Ramos (cell line): ENCODE data around the gene JAG1.

Experiments used
- in situ Hi-C: fragments of 300-500 bp; cut with MboI; formaldehyde crosslinking; loops from one replicate; pipeline ENCODE4 v1.14.3; 2022; ENCODE audit warnings: low sequenced_read_pairs; ENCODE audit not compliant: unreplicated experiment

The JAG1 gene

GRCh38 chr20:10701607-10702006 lies 27.8 kb upstream of the JAG1 start:
- in situ Hi-C loops, result no loop called here

GRCh38 chr20:10699941-10700340 lies 26.1 kb upstream of the JAG1 start:
- in situ Hi-C loops, result no loop called here

GRCh38 chr20:10699489-10699888 lies 25.7 kb upstream of the JAG1 start:
- in situ Hi-C loops, result no loop called here

GRCh38 chr20:10696650-10697049 lies 22.9 kb upstream of the JAG1 start:
- in situ Hi-C loops, result no loop called here

- in situ Hi-C loops, result no loop called here
These were observed 15.6 kb upstream of the JAG1 start for GRCh38 chr20:10689385-10689784.

- in situ Hi-C loops, result no loop called here
These were observed 14.1 kb upstream of the JAG1 start for GRCh38 chr20:10687895-10688294.

GRCh38 chr20:10686356-10687133 lies 12.7 kb upstream of the JAG1 start:
- in situ Hi-C loops, result no loop called here

GRCh38 chr20:10683537-10683936 lies 9.7 kb upstream of the JAG1 start:
- in situ Hi-C loops, result no loop called here

- in situ Hi-C loops, result no loop called here
These were observed 9.1 kb upstream of the JAG1 start for GRCh38 chr20:10682939-10683338.

- in situ Hi-C loops, result no loop called here
These were observed 7.7 kb upstream of the JAG1 start for GRCh38 chr20:10681494-10681893.

- in situ Hi-C loops, result no loop called here
These were observed 6.8 kb upstream of the JAG1 start for GRCh38 chr20:10680571-10680970.

GRCh38 chr20:10679269-10679668 lies 5.5 kb upstream of the JAG1 start:
- in situ Hi-C loops, result no loop called here

GRCh38 chr20:10676518-10676917 lies 2.7 kb upstream of the JAG1 start:
- in situ Hi-C loops, result no loop called here

- in situ Hi-C loops, result no loop called here
These were observed 1.6 kb upstream of the JAG1 start for GRCh38 chr20:10675450-10675848.

GRCh38 chr20:10674684-10675449 lies 1.1 kb upstream of the JAG1 start:
- in situ Hi-C loops, result no loop called here

GRCh38 chr20:10673176-10673841 lies 490 bp downstream of the JAG1 start:
- in situ Hi-C loops, result no loop called here

- in situ Hi-C loops, result no loop called here
These were observed 1.1 kb downstream of the JAG1 start for GRCh38 chr20:10672624-10673127.

GRCh38 chr20:10671919-10672623 lies 1.7 kb downstream of the JAG1 start:
- in situ Hi-C loops, result no loop called here

GRCh38 chr20:10671221-10671918 lies 2.4 kb downstream of the JAG1 start:
- in situ Hi-C loops, result no loop called here
